Activated CD8-positive, alpha-beta T cell treated with anti-CD3 and anti-CD28 coated beads for 36 hours (primary cell): ENCODE data around the gene CCDC170. TPM values are rescaled to one million over a fixed set of nuclear protein-coding genes. Genes with fewer than 3 reads are reported as not detected.

Source experiments
- ATAC-seq: fragments of 200-7000 bp; cut with Tn5 transposase; one replicate; pipeline ENCODE4 v1.10.0; 2021; ENCODE audit warnings: mild to moderate bottlenecking, moderate library complexity
- CTCF ChIA-PET: fragments of 350-600 bp; sonication (Branson Sonifier 250); formaldehyde crosslinking; loops from one replicate; lab custom pipeline; 2021; ENCODE audit warnings: antibody characterized with exemption; lab: Charles Lee
- POLR2A ChIA-PET: fragments of 350-600 bp; sonication (Branson Sonifier 250); formaldehyde crosslinking; loops from one replicate; lab custom pipeline; 2021; ENCODE audit warnings: antibody characterized with exemption; lab: Charles Lee
- DNase-seq: peaks from one replicate; pipeline ENCODE4 v3.0.0-alpha.2; 2020
- H3K27ac Mint-ChIP-seq: one replicate; pipeline ENCODE4 v1.8.0; 2021; ENCODE audit warnings: mild to moderate bottlenecking, mixed read lengths
- H3K27me3 Mint-ChIP-seq: one replicate; pipeline ENCODE4 v1.8.0; 2021; ENCODE audit warnings: mixed read lengths
- H3K36me3 Mint-ChIP-seq: one replicate; pipeline ENCODE4 v1.8.0; 2021; ENCODE audit warnings: low read depth, mixed read lengths
- H3K4me1 Mint-ChIP-seq: one replicate; pipeline ENCODE4 v1.8.0; 2021; ENCODE audit warnings: low read depth, mixed read lengths
- H3K4me3 Mint-ChIP-seq: one replicate; pipeline ENCODE4 v1.8.0; 2021; ENCODE audit warnings: mild to moderate bottlenecking, moderate library complexity, mixed read lengths
- H3K9me3 Mint-ChIP-seq: one replicate; pipeline ENCODE4 v1.8.0; 2021; ENCODE audit warnings: mixed read lengths
- CTCF ChIP-seq: fragments of 200-600 bp; IDR thresholded peaks from one replicate; pipeline ENCODE4 v1.8.0; 2022; ENCODE audit warnings: antibody characterized with exemption, mild to moderate bottlenecking
- intact Hi-C: fragments of 100-400 bp; cut with micrococcal nuclease; formaldehyde crosslinking; loops from one replicate; pipeline ENCODE4 v1.10.0; 2022
- total RNA-seq, 2 experiments: library from RNA; stranded (reverse); gene quantifications; one replicate each; pipeline ENCODE4 v1.2.3, GENCODE V29; 2021

CCDC170 gene
- total RNA-seq, 2 experiments from 2014 or later: not detected

- CTCF ChIA-PET: interaction anchor here (0.7 to 0.9 kb wide), 2 partner anchors 11 to 147 kb away, joined by 3 read pairs; no protein-coding TSS in a partner anchor
- no peak for TF ChIP-seq CTCF
- H3K27ac Mint-ChIP-seq: peak overlapping the region; percentile 56
- no peak for DNase-seq
- peaks cover 8% of the 10 kb centered on the region for H3K4me1 Mint-ChIP-seq
- intact Hi-C loops: no loop called here
- no peaks in the 10 kb centered on the region for H3K27me3 Mint-ChIP-seq
- no peak overlapping the region for H3K4me3 Mint-ChIP-seq
- POLR2A ChIA-PET: interaction anchor here (1.6 kb wide), 1 partner anchor 12 kb away, joined by 4 read pairs; the partner anchor contains the start of gene CCDC170
- H3K9me3 Mint-ChIP-seq: no peaks in the 10 kb centered on the region
- no peaks in the 10 kb centered on the region for H3K36me3 Mint-ChIP-seq
- ATAC-seq: no peak
Measured at GRCh38 chr6:151481786-151482185, 12.0 kb upstream of the CCDC170 start.

GRCh38 chr6:151482290-151482689, 11.5 kb upstream of the CCDC170 start:
- H3K27me3 Mint-ChIP-seq: no peaks in the 10 kb centered on the region
- H3K4me1 Mint-ChIP-seq: peaks cover 8% of the 10 kb centered on the region
- H3K4me3 Mint-ChIP-seq: peak overlapping the region; percentile 32
- DNase-seq (no peak), ATAC-seq (peak; percentile 37)
- no peaks in the 10 kb centered on the region for H3K9me3 Mint-ChIP-seq
- no peak for TF ChIP-seq CTCF
- H3K27ac Mint-ChIP-seq: peak overlapping the region; percentile 83
- no peaks in the 10 kb centered on the region for H3K36me3 Mint-ChIP-seq
- ChIA-PET POLR2A (interaction anchor here (1.6 kb wide), 1 partner anchor 11 kb away, joined by 4 read pairs; the partner anchor contains the start of gene CCDC170), CTCF (interaction anchor here (0.7 to 0.9 kb wide), 2 partner anchors 12 to 147 kb away, joined by 3 read pairs; no protein-coding TSS in a partner anchor)
- intact Hi-C loops: no loop called here

- ATAC-seq (no peak), DNase-seq (no peak)
- intact Hi-C loops: no loop called here
- Mint-ChIP-seq H3K27me3 (no peaks in the 10 kb centered on the region), H3K27ac (no peak overlapping the region), H3K9me3 (no peaks in the 10 kb centered on the region), H3K4me3 (no peak overlapping the region), H3K36me3 (no peaks in the 10 kb centered on the region), H3K4me1 (peaks cover 8% of the 10 kb centered on the region)
- ChIA-PET CTCF (no interaction called here), POLR2A (no interaction called here)
- no peak for TF ChIP-seq CTCF
Measured at GRCh38 chr6:151483994-151484393, 9.8 kb upstream of the CCDC170 start.

GRCh38 chr6:151488226-151488625, 5.6 kb upstream of the CCDC170 start:
- CTCF ChIA-PET: interaction anchor here (1.5 to 2.4 kb wide), 2 partner anchors 12 to 82 kb away, joined by 3 to 9 read pairs; no protein-coding TSS in a partner anchor
- TF ChIP-seq CTCF: no peak
- Mint-ChIP-seq H3K36me3 (no peaks in the 10 kb centered on the region), H3K4me3 (no peak overlapping the region), H3K4me1 (no peaks in the 10 kb centered on the region), H3K27ac (no peak overlapping the region), H3K9me3 (no peaks in the 10 kb centered on the region), H3K27me3 (peaks cover 8% of the 10 kb centered on the region)
- POLR2A ChIA-PET: no interaction called here
- DNase-seq (no peak), ATAC-seq (no peak)
- intact Hi-C loops: no loop called here

- CTCF ChIA-PET: interaction anchor here (0.8 to 1.3 kb wide), 2 partner anchors 15 to 85 kb away, joined by 3 to 5 read pairs; no protein-coding TSS in a partner anchor
- no peak for TF ChIP-seq CTCF
- H3K4me1 Mint-ChIP-seq: peaks cover 4% of the 10 kb centered on the region
- intact Hi-C loops: no loop called here
- H3K9me3 Mint-ChIP-seq: no peaks in the 10 kb centered on the region
- DNase-seq (no peak), ATAC-seq (no peak)
- no peak overlapping the region for H3K4me3 Mint-ChIP-seq
- no peak overlapping the region for H3K27ac Mint-ChIP-seq
- POLR2A ChIA-PET: no interaction called here
- no peaks in the 10 kb centered on the region for H3K36me3 Mint-ChIP-seq
- peaks cover 29% of the 10 kb centered on the region for H3K27me3 Mint-ChIP-seq
Measured at GRCh38 chr6:151490996-151491395, 2.8 kb upstream of the CCDC170 start.
